ENCODE measurements around the gene SSU72. TPM values are rescaled to one million over a fixed set of nuclear protein-coding genes. Genes with fewer than 3 reads are reported as not detected.

Gene SSU72
- total RNA-seq, 3 donors from 2014 or later, result 117 to 123 (median 120) TPM

DNA sequence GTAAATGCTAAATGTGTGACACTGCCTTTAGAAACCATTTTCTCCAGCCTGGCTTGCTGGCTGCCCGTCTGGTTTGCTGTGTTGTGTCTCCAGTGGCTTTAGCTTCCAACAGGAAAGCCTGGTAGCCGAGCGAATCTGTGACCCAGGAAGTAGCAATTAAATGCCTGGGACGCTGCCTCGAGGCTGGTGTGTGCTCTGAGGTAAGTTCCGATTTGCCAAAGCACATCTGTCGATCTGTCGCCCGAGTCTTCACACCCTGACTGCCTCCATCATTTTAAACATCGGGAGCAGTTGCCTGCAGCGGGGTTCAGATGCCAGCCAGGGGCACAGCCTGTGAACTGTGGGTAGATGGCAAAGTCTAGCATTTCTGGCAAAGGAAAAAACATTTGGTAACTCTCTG lies 42.9 kb upstream of the SSU72 start:
- H3K4me3 ChIP-seq, result no peak overlapping the region
- ATAC-seq (no peak), DNase-seq (peak in 1 of 3 donors; percentile 37)
- no peaks in the 10 kb centered on the region for H3K36me3 ChIP-seq (ENCODE audit: low read depth)
- no peaks in the 10 kb centered on the region for H3K9me3 ChIP-seq
- H3K4me1 ChIP-seq (ENCODE audit: low read depth), result peaks cover 23% of the 10 kb centered on the region
- TF ChIP-seq, protein P1, sequence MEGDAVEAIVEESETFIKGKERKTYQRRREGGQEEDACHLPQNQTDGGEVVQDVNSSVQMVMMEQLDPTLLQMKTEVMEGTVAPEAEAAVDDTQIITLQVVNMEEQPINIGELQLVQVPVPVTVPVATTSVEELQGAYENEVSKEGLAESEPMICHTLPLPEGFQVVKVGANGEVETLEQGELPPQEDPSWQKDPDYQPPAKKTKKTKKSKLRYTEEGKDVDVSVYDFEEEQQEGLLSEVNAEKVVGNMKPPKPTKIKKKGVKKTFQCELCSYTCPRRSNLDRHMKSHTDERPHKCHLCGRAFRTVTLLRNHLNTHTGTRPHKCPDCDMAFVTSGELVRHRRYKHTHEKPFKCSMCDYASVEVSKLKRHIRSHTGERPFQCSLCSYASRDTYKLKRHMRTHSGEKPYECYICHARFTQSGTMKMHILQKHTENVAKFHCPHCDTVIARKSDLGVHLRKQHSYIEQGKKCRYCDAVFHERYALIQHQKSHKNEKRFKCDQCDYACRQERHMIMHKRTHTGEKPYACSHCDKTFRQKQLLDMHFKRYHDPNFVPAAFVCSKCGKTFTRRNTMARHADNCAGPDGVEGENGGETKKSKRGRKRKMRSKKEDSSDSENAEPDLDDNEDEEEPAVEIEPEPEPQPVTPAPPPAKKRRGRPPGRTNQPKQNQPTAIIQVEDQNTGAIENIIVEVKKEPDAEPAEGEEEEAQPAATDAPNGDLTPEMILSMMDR (IDR thresholded peaks at IDR 0.05), result no peak
- intact Hi-C loops (cut with DNase I, micrococcal nuclease), result no loop called here

DNA sequence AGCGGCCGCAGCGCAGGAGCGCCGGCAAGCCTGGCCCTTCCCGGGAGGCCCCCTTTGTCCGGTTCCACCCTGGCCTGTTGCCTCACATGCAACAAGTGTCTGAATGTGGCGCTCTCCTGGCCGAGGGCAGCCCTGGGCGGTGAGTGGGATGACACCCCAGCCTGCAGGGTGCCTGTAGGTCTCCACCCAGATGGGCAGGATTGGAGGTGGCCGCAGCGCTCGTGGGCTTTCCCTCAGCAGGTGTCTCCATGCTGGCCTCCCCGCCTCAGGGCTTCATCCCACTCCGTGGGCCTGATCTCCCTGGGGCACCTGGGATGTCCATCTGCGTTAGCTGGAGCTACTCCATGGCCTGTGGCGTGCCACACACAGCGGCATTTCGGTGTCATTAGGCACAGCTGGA lies 42.2 kb upstream of the SSU72 start:
- intact Hi-C loops (cut with DNase I, micrococcal nuclease), result no loop called here
- no peaks in the 10 kb centered on the region for H3K9me3 ChIP-seq
- peaks cover 23% of the 10 kb centered on the region for H3K4me1 ChIP-seq (ENCODE audit: low read depth)
- DNase-seq, result peak in 1 of 3 donors; percentile 64
- H3K36me3 ChIP-seq (ENCODE audit: low read depth), result no peaks in the 10 kb centered on the region
- peak overlapping the region; percentile 80 for H3K4me3 ChIP-seq
- TF ChIP-seq, protein P1 (IDR thresholded peaks at IDR 0.05), result no peak
- ATAC-seq, result no peak

DNA sequence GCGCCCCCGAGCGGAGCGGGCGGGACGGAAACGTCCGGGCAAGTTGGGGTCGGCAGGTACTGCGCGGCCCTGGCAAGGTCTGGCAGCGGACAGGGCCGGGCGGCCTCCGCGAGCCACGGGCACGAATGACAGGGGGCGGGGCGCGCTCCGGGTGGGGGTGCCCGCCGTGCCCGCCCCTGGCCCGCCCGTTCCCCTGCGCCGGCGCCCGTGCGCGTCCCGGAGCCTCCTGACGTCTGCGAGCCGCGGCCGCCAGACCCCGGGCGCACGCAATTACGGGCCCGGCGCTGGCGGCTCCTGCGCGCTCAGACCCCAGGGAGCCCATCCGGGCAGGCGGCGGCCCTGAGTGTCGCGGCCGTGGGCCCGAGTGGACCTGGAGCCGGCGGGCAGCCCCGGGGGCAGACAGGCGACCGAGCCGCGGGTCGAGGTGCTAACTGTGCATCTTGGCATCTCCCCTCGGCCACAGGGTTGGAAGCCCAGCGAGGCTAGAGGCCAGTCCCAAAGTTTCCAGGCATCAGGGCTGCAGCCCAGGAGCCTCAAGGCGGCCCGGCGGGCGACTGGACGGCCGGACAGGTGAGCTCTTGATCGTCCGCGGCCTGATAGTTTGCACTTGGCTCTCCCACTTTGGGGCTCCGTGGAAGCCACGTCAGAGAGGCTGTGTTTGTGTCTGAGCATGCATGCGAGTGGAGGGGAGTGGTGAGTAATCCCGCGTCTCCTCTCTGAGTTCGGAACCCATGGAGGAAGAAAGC lies 41.6 kb upstream of the SSU72 start:
- peak overlapping the region; percentile 80 for H3K4me3 ChIP-seq
- no peaks in the 10 kb centered on the region for H3K9me3 ChIP-seq
- no peaks in the 10 kb centered on the region for H3K36me3 ChIP-seq (ENCODE audit: low read depth)
- intact Hi-C loops (cut with DNase I, micrococcal nuclease), result no loop called here
- peaks cover 23% of the 10 kb centered on the region for H3K4me1 ChIP-seq (ENCODE audit: low read depth)
- ATAC-seq (peak; percentile 47), DNase-seq (peak; percentile 63 to 78 (median 69))
- TF ChIP-seq, protein P1 (IDR thresholded peaks at IDR 0.05), result no peak

DNA sequence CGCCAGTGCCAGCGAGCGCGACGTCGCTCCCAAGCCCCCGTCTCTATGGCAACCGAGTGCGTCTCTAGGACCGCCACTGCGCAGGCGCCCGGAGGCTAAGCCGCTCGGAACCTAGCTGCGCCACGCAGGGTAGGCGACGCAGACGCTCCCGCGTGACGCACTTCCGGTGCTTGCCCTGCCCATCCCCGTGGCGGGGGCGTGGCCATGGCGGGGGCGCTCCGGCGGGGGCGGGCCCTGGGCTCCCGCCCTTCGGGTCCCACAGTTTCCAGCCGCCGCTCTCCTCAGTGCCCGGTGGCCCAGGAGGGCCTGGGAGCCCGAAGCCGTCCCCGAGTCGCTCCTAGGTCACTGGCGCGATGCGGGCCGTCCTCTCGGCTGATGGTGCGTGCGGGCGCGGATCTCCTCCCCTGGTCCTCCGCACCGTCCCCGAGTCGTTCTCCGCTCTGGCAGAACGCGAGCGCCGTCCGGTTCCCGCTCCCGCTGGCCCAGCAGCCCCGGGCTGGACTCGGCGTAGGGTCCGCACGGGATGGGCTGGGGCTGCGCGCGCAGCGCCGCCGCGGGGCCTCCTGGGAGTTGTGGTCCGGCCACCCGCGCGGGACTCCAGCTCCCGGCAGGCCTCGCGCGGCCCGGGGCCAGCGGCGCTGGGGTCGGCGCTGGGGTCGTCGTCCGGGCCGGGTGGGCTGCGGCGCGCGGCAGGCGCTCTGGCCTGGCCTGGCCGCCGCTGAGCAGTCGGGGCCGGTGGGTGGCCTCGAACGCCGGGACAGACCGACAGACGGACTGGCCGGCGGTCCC lies 40.8 kb upstream of the SSU72 start, which contains the start of gene MIB2:
TSS of gene MIB2 (plus strand) at position 245 of the 789 bp plus-strand sequence. CDS start 7,953 bp downstream, outside the sequence.
- H3K9me3 ChIP-seq, result no peaks in the 10 kb centered on the region
- DNase-seq (peak; percentile 95 to 98 (median 98)), ATAC-seq (peak; percentile 96)
- peak within 1 kb of the TSS; percentile 80 for H3K4me3 ChIP-seq
- intact Hi-C loops (cut with DNase I, micrococcal nuclease), result no loop called here
- TF ChIP-seq, protein P1 (IDR thresholded peaks at IDR 0.05), result no peak
- peaks cover 23% of the 10 kb centered on the region for H3K4me1 ChIP-seq (ENCODE audit: low read depth)
- no peaks in the 10 kb centered on the region for H3K36me3 ChIP-seq (ENCODE audit: low read depth)

DNA sequence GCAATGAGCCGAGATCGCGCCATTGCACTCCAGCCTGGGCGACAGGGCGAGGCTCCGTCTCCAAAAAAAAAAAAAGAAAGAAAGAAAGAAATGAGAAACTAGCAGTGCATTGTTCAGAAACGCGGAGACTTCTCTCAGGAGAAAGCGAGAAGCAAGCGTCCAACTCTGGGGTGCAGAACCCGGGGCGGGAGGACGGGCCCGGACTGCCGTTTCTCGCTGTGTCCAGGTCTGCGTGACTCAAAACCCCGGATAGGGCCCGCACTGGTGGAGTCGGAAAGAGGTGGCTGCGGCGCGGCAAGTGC lies 40.2 kb upstream of the SSU72 start:
- Histone ChIP-seq H3K36me3 (ENCODE audit: low read depth) (no peaks in the 10 kb centered on the region), H3K4me3 (peak overlapping the region; percentile 80), H3K4me1 (ENCODE audit: low read depth) (peaks cover 23% of the 10 kb centered on the region), H3K9me3 (no peaks in the 10 kb centered on the region)
- ATAC-seq (no peak), DNase-seq (no peak)
- TF ChIP-seq, protein P1 (IDR thresholded peaks at IDR 0.05), result no peak
- intact Hi-C loops (cut with DNase I, micrococcal nuclease), result no loop called here
